ENCODE results near the gene ICAM1. TPM values are rescaled to one million over a fixed set of nuclear protein-coding genes. Genes with fewer than 3 reads are reported as not detected.
A peak's percentile ranks its signal among the peaks of the same experiment; 100 is the strongest.

Gene ICAM1
- total and polyA plus RNA-seq, 10 of the 15 experiments (the other 5 are each of a cell fraction or from before 2014, with no cell fraction given), result 7.6 to 115 (median 60.2) TPM

DNA sequence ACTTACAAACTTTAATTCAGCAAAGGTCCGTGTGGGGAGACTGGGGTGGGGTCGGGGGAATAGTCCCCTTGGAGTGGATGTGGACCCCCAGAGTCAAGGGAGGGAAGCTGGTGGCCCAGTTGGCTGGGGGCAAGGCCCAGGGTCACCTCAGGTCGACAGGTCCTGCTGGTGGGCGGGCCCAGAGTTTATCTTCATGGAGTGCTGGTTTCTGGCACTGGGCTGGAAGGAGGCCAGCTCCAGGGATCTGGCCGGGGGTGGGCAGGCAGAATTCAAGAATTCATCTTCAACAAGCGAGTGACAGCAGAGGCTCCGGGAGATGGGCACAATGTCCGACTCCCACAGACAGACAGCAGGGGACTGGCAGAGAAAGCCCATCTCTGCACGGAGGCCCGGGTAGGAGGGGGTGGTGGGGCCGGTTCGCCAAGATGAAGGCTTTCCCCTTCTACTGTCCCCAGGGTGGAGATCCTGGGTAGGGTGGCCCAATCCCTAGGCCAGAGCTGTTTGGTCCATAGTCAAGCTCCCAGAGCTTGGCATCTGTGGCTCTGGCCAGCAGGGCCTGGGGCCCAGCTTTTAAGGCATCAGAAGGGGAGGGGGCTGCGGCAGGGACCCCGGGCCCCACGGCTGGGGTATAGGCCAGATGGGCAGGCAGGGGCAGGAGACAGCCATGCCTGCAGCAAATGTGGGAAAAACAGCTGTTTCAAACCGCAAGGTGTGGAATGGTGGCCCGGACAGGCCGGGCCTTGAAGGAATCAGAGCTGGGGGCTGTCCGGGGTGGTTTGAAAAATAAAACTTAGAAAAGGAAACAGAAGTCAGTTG is 45.5 kb downstream of the ICAM1 start:
- Histone ChIP-seq H3K4me3 (peak overlapping the region; percentile 88; the same call in 1 of the 2 replicates), H3K79me2 (ENCODE audit: control insufficient read depth, insufficient read depth, low read length) (peaks cover 6% of the 10 kb centered on the region), H3K27ac (ENCODE audit: control insufficient read depth, insufficient read depth) (no peak overlapping the region), H3K9me3 (replicated peaks; ENCODE audit: control insufficient read depth, insufficient read depth, low read length) (no peaks in the 10 kb centered on the region), H3K36me3 (ENCODE audit: control insufficient read depth in 2 of 2, insufficient read depth in 2 of 2, low read length in 1 of 2) (peaks cover 0 to 20% of the 10 kb centered on the region in 2 experiments; a peak in 3 of 4 replicates), H4K20me1 (ENCODE audit: control insufficient read depth, insufficient read depth) (no peaks in the 10 kb centered on the region), H3K4me1 (ENCODE audit: control insufficient read depth, insufficient read depth, low read length) (peaks cover 5% of the 10 kb centered on the region), H3K27me3 (replicated peaks in 1 of 2; ENCODE audit: control insufficient read depth in 2 of 2, insufficient read depth in 2 of 2, low read length in 1 of 2) (no peaks in the 10 kb centered on the region), H2AFZ (ENCODE audit: control insufficient read depth, low read depth, low read length) (peak overlapping the region; percentile 82; the same call in 1 of the 2 replicates), H3K4me2 (ENCODE audit: control insufficient read depth, insufficient read depth) (no peak overlapping the region), H3K9ac (ENCODE audit: control insufficient read depth, insufficient read depth, low read length) (no peak overlapping the region)
- ATAC-seq, result peak; percentile 5; the same call in 2 of the 3 replicates
- ChIA-PET POLR2A (interaction anchor here (0.5 kb wide), 2 partner anchors 45 to 497 kb away, joined by 3 to 5 read pairs; partner anchors contain the start of gene ICAM1), RAD21 (ENCODE audit: unreplicated experiment) (interaction anchor here (1.7 kb wide), 2 partner anchors 17 to 46 kb away, joined by 3 read pairs; partner anchors contain the start of gene RAVER1), CTCF (no interaction called here), SMC1A (ENCODE audit: uncharacterized antibody, unreplicated experiment) (no interaction called here)
- in situ Hi-C loops (cut with MboI) (no loop called here), intact Hi-C loops (cut with micrococcal nuclease; ENCODE audit: unreplicated experiment) (no loop called here)
- TF ChIP-seq HDAC2 (IDR thresholded peaks at IDR 0.05) (no peak), RELA (IDR thresholded peaks at IDR 0.05; ENCODE audit: borderline replicate concordance, partially characterized antibody) (no peak), SREBF2 (IDR thresholded peaks at IDR 0.05; ENCODE audit: low read length) (no peak), BCL11A (IDR thresholded peaks at IDR 0.05; ENCODE audit: low read depth, low read length) (no peak), RCOR1 (conservative IDR thresholded peaks at IDR 0.05; ENCODE audit: low read depth, low read length) (no peak), PAX5 (IDR thresholded peaks at IDR 0.05; ENCODE audit: borderline replicate concordance, low read depth, low read length) (no peak), SKIL (IDR thresholded peaks at IDR 0.05; ENCODE audit: low read depth, poor library complexity, severe bottlenecking) (no peak), BACH1 (IDR thresholded peaks at IDR 0.05; ENCODE audit: borderline replicate concordance) (no peak), HDGF (IDR thresholded peaks at IDR 0.05) (no peak), CHD2 (IDR thresholded peaks at IDR 0.05; ENCODE audit: borderline replicate concordance, low read depth, low read length) (no peak), ZNF384 (IDR thresholded peaks at IDR 0.05; ENCODE audit: borderline replicate concordance, low read depth, low read length) (no peak), TCF7 (IDR thresholded peaks at IDR 0.05; ENCODE audit: borderline replicate concordance) (no peak), CBX5 (IDR thresholded peaks at IDR 0.05; ENCODE audit: low read depth) (no peak), NFYA (IDR thresholded peaks at IDR 0.05; ENCODE audit: borderline replicate concordance, low read depth, low read length) (no peak)
- no peak for DNase-seq (ENCODE audit: low read depth, low spot score)
- 76% methylated on average over 17 of the region's 19 CpGs for WGBS (ENCODE audit: insufficient coverage, insufficient replicate concordance, low lambda C conversion rate, missing lambda C conversion rate)
- TSS peak; percentile 65 for BruUV-seq (replicated peaks)
- FAIRE-seq, result no peak

Measured in GM12878 (cell line).